GM18498 (cell line): Measurements from ENCODE around the gene CKAP5.

Source experiments
- ATAC-seq: cut with Tn5 transposase; IDR thresholded peaks from one replicate; pipeline ENCODE4 v1.9.1; 2021; ENCODE audit warnings: mild to moderate bottlenecking, moderate library complexity; ENCODE audit not compliant: unreplicated experiment

CKAP5 gene

GRCh38 chr11:46845740-46846509 lies at the start of gene CKAP5:
Gene CKAP5 (minus strand): TSS chr11:46846280. CDS start chr11:46821231, 25,049 bp downstream.
- ATAC-seq, result peak; percentile 95

- no peak for ATAC-seq
Observed at GRCh38 chr11:46895821-46896220, 49.7 kb upstream of the CKAP5 start.

GRCh38 chr11:46894961-46895360 lies 48.9 kb upstream of the CKAP5 start:
- ATAC-seq, result no peak

GRCh38 chr11:46894506-46894905 lies 48.4 kb upstream of the CKAP5 start:
- no peak for ATAC-seq

GRCh38 chr11:46892838-46893237 lies 46.8 kb upstream of the CKAP5 start:
- ATAC-seq, result no peak

GRCh38 chr11:46892109-46892508 lies 46.0 kb upstream of the CKAP5 start:
- ATAC-seq, result no peak

GRCh38 chr11:46890665-46891064 lies 44.6 kb upstream of the CKAP5 start:
- no peak for ATAC-seq

GRCh38 chr11:46889689-46890475 lies 43.8 kb upstream of the CKAP5 start:
- no peak for ATAC-seq

- ATAC-seq, result no peak
Observed at GRCh38 chr11:46889251-46889650, 43.2 kb upstream of the CKAP5 start.

GRCh38 chr11:46888636-46889035 lies 42.6 kb upstream of the CKAP5 start:
- no peak for ATAC-seq

- ATAC-seq, result no peak
Observed at GRCh38 chr11:46886211-46886610, 40.1 kb upstream of the CKAP5 start.

GRCh38 chr11:46879056-46879585 lies 33.0 kb upstream of the CKAP5 start:
- no peak for ATAC-seq

- no peak for ATAC-seq
Observed at GRCh38 chr11:46877580-46877979, 31.5 kb upstream of the CKAP5 start.

- ATAC-seq, result no peak
Observed at GRCh38 chr11:46876471-46876870, 30.4 kb upstream of the CKAP5 start.

- ATAC-seq, result no peak
Observed at GRCh38 chr11:46874586-46874985, 28.5 kb upstream of the CKAP5 start.

GRCh38 chr11:46868912-46869311 lies 22.8 kb upstream of the CKAP5 start:
- no peak for ATAC-seq

GRCh38 chr11:46865340-46865739 lies 19.3 kb upstream of the CKAP5 start:
- ATAC-seq, result no peak

GRCh38 chr11:46860218-46860617 lies 14.1 kb upstream of the CKAP5 start:
- no peak for ATAC-seq

- ATAC-seq, result no peak
Observed at GRCh38 chr11:46858920-46859546, 13.0 kb upstream of the CKAP5 start.

GRCh38 chr11:46857666-46858065 lies 11.6 kb upstream of the CKAP5 start:
- ATAC-seq, result no peak

GRCh38 chr11:46856605-46857343 lies 10.7 kb upstream of the CKAP5 start:
- ATAC-seq, result no peak
